Karpas-422 (cell line): ENCODE results near the gene MED27. TPM values are rescaled to one million over a fixed set of nuclear protein-coding genes. Genes with fewer than 3 reads are reported as not detected.

ENCODE experiments used
- DNase-seq: peaks from one replicate; pipeline ENCODE4 v3.0.0-alpha.2; 2015
- H2AFZ ChIP-seq: fragments of 200-600 bp; sonication (generic); 2 replicates; pipeline ENCODE4 v1.6.1; 2014; ENCODE audit warnings: antibody characterized with exemption, low read length, mixed read lengths
- H3K27ac ChIP-seq: fragments of 200-600 bp; sonication (generic); 2 replicates; pipeline ENCODE4 v1.5.1; 2014; ENCODE audit warnings: mild to moderate bottlenecking, low read length, moderate library complexity
- H3K27me3 ChIP-seq: fragments of 200-600 bp; sonication (generic); 2 replicates; pipeline ENCODE4 v1.6.1; 2014; ENCODE audit warnings: low read length, mixed read lengths
- H3K36me3 ChIP-seq: fragments of 200-600 bp; sonication (generic); 2 replicates; pipeline ENCODE4 v1.6.1; 2014; ENCODE audit warnings: low read length, mixed read lengths; ENCODE audit not compliant: insufficient read depth
- H3K4me1 ChIP-seq: fragments of 200-600 bp; sonication (generic); 2 replicates; pipeline ENCODE4 v1.6.1; 2014; ENCODE audit warnings: mild to moderate bottlenecking, low read length, mixed read lengths
- H3K4me2 ChIP-seq: fragments of 200-600 bp; sonication (generic); 2 replicates; pipeline ENCODE4 v1.6.1; 2014; ENCODE audit warnings: low read length, low read depth, mild to moderate bottlenecking; ENCODE audit not compliant: poor library complexity, severe bottlenecking
- H3K4me3 ChIP-seq: fragments of 200-600 bp; sonication (generic); 2 replicates; pipeline ENCODE4 v1.5.1; 2014; ENCODE audit warnings: mild to moderate bottlenecking, antibody characterized with exemption, low read length, mixed read lengths
- H3K79me2 ChIP-seq: fragments of 200-600 bp; sonication (generic); 2 replicates; pipeline ENCODE4 v1.6.1; 2014; ENCODE audit warnings: mild to moderate bottlenecking, low read length, mixed read lengths
- H3K9ac ChIP-seq: fragments of 200-600 bp; sonication (generic); 2 replicates; pipeline ENCODE4 v1.6.0; 2014; ENCODE audit warnings: low read length
- H3K9me2 ChIP-seq: fragments of 200-600 bp; sonication (generic), shearing (Covaris generic); replicated peaks from 2 replicates; pipeline ENCODE4 v1.6.0; 2014; ENCODE audit warnings: mild to moderate bottlenecking, low read length, moderate library complexity; ENCODE audit not compliant: insufficient read depth
- H3K9me3 ChIP-seq: fragments of 300-700, 200-600 bp; sonication (generic); 2 replicates; pipeline ENCODE4 v1.6.1; 2014; ENCODE audit warnings: low read length, mixed read lengths
- H4K20me1 ChIP-seq: fragments of 200-600 bp; sonication (generic); 2 replicates; pipeline ENCODE4 v1.6.1; 2014; ENCODE audit warnings: mild to moderate bottlenecking, antibody characterized with exemption, low read length, low read depth; ENCODE audit not compliant: insufficient read depth
- total RNA-seq: library from RNA; depleted of rRNA; stranded (reverse); fragments of >200 nt; shearing (Covaris generic); gene quantifications from 2 replicates; pipeline ENCODE4 v1.2.3, GENCODE V29; 2014; ENCODE audit warnings: low replicate concordance

The MED27 gene
- total RNA-seq, 1 experiment from 2014 or later, result 19.8 TPM

DNA sequence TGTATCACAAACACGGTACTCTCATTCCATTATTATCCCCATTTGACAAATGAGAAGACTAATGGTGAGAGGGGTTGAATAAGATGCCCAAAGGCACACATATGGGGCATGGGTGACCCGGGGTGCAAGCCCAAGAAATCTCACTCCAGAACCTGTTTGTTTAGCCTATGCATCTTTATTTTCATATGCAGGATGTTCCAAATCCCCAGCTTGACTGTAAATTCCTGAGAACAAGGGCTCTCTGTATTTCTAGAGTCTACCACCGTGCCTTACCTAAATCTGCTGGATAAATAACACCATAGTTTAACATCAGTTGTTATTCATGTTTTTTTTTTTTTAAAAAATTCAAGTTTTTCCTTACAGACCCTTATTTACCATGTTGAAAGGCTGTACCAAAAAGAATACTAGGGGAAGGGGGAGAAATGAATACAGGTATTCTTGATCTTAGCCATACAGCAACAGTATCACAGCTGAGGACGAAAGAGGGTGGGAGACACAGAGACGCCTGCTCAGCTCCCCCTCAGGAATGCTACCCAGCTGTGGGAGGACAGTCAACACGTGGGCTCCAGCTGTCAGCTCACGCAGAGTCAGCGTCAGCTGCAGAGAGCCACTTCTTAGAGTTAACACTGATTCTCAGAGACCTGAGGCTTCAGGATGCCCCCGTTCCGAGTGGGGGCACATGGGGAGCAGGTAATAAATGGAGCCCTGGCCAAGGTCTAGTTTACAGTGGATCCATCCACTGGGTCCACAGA lies 86.6 kb downstream of the MED27 start:
- Histone ChIP-seq H3K27ac (no peak overlapping the region), H3K27me3 (no peaks in the 10 kb centered on the region), H3K36me3 (no peaks in the 10 kb centered on the region), H3K9ac (no peak overlapping the region), H3K4me3 (no peak overlapping the region), H3K9me3 (no peaks in the 10 kb centered on the region), H3K4me1 (peaks cover 5% of the 10 kb centered on the region; the same call in 1 of the 2 replicates), H3K79me2 (peaks cover 10% of the 10 kb centered on the region; the same call in 1 of the 2 replicates), H3K4me2 (no peak overlapping the region), H4K20me1 (peaks cover 8% of the 10 kb centered on the region; the same call in 1 of the 2 replicates), H2AFZ (no peak overlapping the region), H3K9me2 (no peaks in the 10 kb centered on the region)
- no peak for DNase-seq

DNA sequence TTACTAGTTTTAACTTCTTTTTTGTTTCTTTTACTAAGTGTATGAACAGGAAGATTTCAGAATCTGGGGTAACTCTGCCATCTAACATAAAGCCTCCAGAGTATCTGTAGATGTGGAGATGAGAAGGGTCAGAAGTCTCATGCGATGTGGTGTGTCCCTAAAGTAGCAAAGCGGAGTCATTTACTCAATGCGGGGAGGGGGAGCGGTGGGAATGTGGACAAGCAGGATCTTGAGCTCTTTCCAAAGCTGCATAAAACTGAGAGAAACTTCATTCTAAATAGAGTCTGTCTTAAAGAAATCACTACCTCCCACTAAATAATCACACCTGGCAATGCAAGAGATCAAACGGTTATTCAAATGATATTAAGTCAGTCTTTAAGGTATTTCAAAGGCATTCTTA lies 92.4 kb downstream of the MED27 start:
- Histone ChIP-seq H3K4me1 (peaks cover 18% of the 10 kb centered on the region), H3K36me3 (no peaks in the 10 kb centered on the region), H4K20me1 (peaks cover 12% of the 10 kb centered on the region), H3K4me3 (no peak overlapping the region), H3K27ac (no peak overlapping the region), H3K4me2 (no peak overlapping the region), H3K9me2 (no peaks in the 10 kb centered on the region), H3K79me2 (peaks cover 6% of the 10 kb centered on the region; the same call in 1 of the 2 replicates), H3K9me3 (no peaks in the 10 kb centered on the region), H2AFZ (no peak overlapping the region), H3K27me3 (no peaks in the 10 kb centered on the region), H3K9ac (no peak overlapping the region)
- DNase-seq, result no peak

DNA sequence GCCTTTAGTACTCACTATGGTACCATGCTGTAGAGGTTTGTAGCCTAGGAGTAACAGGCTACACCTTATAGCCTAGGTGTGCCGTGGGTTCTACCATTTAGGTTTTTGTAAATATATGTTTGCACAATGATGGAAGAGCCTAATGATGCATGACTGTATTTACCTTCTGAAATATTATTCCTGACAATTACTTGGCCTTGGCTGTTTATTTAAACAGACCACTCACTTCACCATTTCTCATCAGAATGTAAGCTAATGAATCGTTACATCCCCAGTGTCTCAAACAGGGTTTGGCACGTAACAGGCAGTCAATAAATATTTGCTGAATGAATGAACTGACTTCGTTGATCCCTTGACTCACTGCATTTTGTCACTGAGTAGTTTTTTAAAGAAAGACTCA lies 93.1 kb downstream of the MED27 start:
- Histone ChIP-seq H3K4me1 (peaks cover 18% of the 10 kb centered on the region), H3K27ac (no peak overlapping the region), H3K36me3 (no peaks in the 10 kb centered on the region), H3K79me2 (peaks cover 6% of the 10 kb centered on the region; the same call in 1 of the 2 replicates), H4K20me1 (peaks cover 12% of the 10 kb centered on the region), H3K9ac (no peak overlapping the region), H3K4me3 (no peak overlapping the region), H3K27me3 (no peaks in the 10 kb centered on the region), H3K4me2 (no peak overlapping the region), H3K9me2 (no peaks in the 10 kb centered on the region), H2AFZ (no peak overlapping the region), H3K9me3 (no peaks in the 10 kb centered on the region)
- no peak for DNase-seq

DNA sequence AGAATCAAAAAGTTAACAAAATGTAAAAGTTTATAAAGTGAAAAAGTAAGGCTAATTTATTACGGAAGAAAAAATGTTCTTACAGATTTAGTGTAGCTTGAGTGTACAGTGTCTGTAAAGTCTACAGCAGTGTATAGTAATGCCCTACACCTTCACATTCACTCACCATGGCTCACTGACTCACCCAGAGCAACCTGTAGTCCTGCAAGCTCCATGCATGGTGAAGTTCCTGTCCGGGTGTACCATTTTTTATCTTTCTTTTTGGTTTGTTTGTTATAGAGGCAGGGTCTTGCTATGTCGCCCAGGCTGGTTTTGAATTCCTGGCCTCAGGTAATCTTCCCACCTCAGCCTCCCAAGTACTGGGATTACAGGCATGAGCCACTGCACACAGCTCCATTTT lies 93.6 kb downstream of the MED27 start:
- H4K20me1 ChIP-seq, result peaks cover 12% of the 10 kb centered on the region
- no peak overlapping the region for H3K9ac ChIP-seq
- no peaks in the 10 kb centered on the region for H3K9me2 ChIP-seq
- H3K27me3 ChIP-seq, result no peaks in the 10 kb centered on the region
- peaks cover 6% of the 10 kb centered on the region; the same call in 1 of the 2 replicates for H3K79me2 ChIP-seq
- H3K4me3 ChIP-seq, result no peak overlapping the region
- no peak for DNase-seq
- H2AFZ ChIP-seq, result no peak overlapping the region
- peaks cover 18% of the 10 kb centered on the region for H3K4me1 ChIP-seq
- H3K4me2 ChIP-seq, result no peak overlapping the region
- no peaks in the 10 kb centered on the region for H3K9me3 ChIP-seq
- H3K36me3 ChIP-seq, result no peaks in the 10 kb centered on the region
- no peak overlapping the region for H3K27ac ChIP-seq

DNA sequence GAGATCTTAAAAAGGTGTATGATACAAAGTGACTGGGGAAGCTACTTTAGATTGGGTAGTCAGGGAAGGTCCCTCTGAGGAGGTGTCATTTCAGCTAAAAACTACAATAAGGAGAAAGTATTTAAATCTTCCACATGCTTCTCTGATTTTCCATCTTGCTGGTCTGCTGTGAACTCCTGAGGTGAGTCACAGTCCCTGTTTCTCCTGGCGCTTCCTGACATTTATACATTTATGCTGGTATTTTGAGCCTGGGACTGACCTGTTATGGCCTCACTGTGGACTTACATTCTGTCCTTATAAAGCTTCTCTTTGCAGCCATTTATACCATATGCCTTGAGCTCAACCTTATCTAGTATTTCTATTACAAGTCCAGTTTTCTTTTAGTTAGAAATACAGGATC lies 95.1 kb downstream of the MED27 start:
- H3K27me3 ChIP-seq, result no peaks in the 10 kb centered on the region
- H3K4me1 ChIP-seq, result peaks cover 13% of the 10 kb centered on the region
- no peaks in the 10 kb centered on the region for H3K9me3 ChIP-seq

DNA sequence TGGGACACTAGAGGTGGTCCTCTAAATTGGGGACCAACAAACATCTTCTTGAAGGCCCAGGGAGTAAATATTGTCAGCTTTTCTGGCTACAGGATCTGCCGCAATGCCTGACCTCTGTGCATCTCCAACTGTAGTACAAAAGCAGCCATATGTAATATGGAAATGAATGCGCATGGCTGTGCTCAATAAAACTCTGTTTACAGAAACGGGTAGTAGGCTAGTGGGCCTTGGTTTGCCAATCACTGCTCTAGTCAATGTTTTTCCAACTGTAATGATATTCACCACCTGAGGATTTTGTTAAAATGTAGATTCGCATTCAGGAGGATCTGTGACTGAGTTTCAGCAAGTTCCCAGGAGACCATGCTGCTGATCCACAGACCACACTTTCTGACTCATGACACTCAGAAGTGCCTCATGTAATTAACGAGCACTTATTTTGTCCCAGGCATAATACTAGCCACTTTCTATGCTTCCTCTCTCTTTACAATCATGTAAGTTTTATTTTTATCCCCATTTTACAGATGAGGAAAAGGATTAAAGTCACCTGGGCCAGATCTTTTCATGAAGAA lies 96.9 kb downstream of the MED27 start:
- H3K36me3 ChIP-seq, result no peaks in the 10 kb centered on the region
- peaks cover 3% of the 10 kb centered on the region; the same call in 1 of the 2 replicates for H4K20me1 ChIP-seq
- H3K4me3 ChIP-seq, result no peak overlapping the region
- no peaks in the 10 kb centered on the region for H3K9me3 ChIP-seq
- no peaks in the 10 kb centered on the region for H3K27me3 ChIP-seq
- DNase-seq, result no peak
- H3K4me2 ChIP-seq, result peak overlapping the region; percentile 1
- H2AFZ ChIP-seq, result no peak overlapping the region
- H3K4me1 ChIP-seq, result peaks cover 13% of the 10 kb centered on the region
- 0 out of 2 replicates have a peak, but pooled peaks cover 2% of the 10 kb centered on the region for H3K79me2 ChIP-seq
- H3K9me2 ChIP-seq, result no peaks in the 10 kb centered on the region
- no peak overlapping the region for H3K27ac ChIP-seq
- H3K9ac ChIP-seq, result no peak overlapping the region

More for the DNA sequence above, 95.1 kb downstream of the MED27 start:
- Histone ChIP-seq H4K20me1 (peaks cover 3% of the 10 kb centered on the region), H3K4me2 (no peak overlapping the region), H3K79me2 (0 out of 2 replicates have a peak, but pooled peaks cover 2% of the 10 kb centered on the region), H2AFZ (no peak overlapping the region), H3K36me3 (no peaks in the 10 kb centered on the region), H3K4me3 (no peak overlapping the region), H3K27ac (no peak overlapping the region), H3K9ac (no peak overlapping the region), H3K9me2 (no peaks in the 10 kb centered on the region)
- no peak for DNase-seq

DNA sequence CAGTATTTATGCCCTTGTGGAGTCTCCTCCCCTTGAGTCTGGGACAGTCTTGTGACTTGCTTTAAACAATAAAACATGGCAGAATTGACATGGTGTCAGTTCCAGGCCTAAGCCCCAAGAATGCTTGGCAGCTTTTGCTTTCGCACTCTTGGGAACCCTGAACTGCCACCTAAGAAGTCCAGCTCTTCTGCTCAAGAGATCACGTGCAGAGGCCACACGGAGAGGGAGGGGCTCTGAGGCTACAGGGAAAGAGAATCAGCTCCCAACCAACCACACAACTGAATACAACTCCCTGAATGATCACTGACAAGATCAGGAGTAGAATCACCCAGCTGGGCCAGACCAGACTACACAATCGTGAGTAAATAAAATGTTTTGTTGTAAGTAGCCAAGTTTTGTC lies 97.6 kb downstream of the MED27 start:
- Histone ChIP-seq H3K4me3 (no peak overlapping the region), H3K4me2 (no peak overlapping the region), H3K9me3 (no peaks in the 10 kb centered on the region), H3K36me3 (no peaks in the 10 kb centered on the region), H4K20me1 (peaks cover under 1% of the 10 kb centered on the region; the same call in 1 of the 2 replicates), H2AFZ (no peak overlapping the region), H3K27ac (no peak overlapping the region), H3K9me2 (no peaks in the 10 kb centered on the region), H3K27me3 (no peaks in the 10 kb centered on the region), H3K79me2 (0 out of 2 replicates have a peak, but pooled peaks cover 2% of the 10 kb centered on the region), H3K4me1 (peaks cover 13% of the 10 kb centered on the region), H3K9ac (no peak overlapping the region)
- no peak for DNase-seq

DNA sequence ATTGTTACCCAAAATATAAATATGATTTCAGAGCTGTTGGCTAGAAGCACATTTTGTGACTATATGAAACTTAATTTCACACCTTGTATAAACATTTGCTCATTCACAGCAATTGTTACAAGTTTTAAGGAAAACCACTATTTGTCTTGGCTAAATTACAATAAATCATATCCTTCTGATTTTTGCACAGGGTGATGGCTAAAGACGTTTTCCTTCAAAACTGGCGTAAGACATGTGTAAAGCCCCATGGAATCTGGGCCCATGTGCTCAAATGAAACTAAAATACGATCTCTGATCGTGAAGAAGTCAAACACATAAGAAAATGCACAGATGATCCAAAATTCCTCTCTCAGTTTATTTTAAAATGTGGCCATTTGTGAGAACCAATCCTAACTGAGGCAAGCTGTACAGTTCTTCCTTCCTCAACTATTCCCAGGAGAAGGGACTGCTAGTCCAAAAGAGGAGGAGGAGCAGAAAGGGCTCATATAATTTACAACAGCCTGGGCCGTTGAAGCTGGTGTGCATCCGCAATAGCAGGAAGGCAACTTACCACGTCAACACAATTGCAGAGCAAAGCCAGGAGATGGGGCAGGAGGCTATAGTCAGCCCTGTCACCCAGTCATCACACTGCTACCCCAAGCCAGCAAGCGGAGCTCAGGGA lies 98.4 kb downstream of the MED27 start:
- Histone ChIP-seq H3K27ac (no peak overlapping the region), H4K20me1 (no peaks in the 10 kb centered on the region), H3K79me2 (0 out of 2 replicates have a peak, but pooled peaks cover 2% of the 10 kb centered on the region), H3K9ac (no peak overlapping the region), H3K9me3 (no peaks in the 10 kb centered on the region), H3K4me2 (no peak overlapping the region), H3K4me1 (peaks cover 13% of the 10 kb centered on the region), H3K27me3 (no peaks in the 10 kb centered on the region), H2AFZ (no peak overlapping the region), H3K9me2 (no peaks in the 10 kb centered on the region), H3K4me3 (no peak overlapping the region), H3K36me3 (no peaks in the 10 kb centered on the region)
- no peak for DNase-seq
